ENCODE results near the gene KCNAB1. TPM values are rescaled to one million over a fixed set of nuclear protein-coding genes. Genes with fewer than 3 reads are reported as not detected.

The KCNAB1 gene
- total RNA-seq, 2 donors from 2014 or later = 0.07 to 0.74 TPM

GRCh38 chr3:156539051-156539450, 418.7 kb downstream of the KCNAB1 start:
- no peaks in the 10 kb centered on the region for H3K27me3 ChIP-seq
- no peak for TF ChIP-seq CTCF (IDR thresholded peaks at IDR 0.05)
- DNase-seq = no peak
- no peak overlapping the region for H3K27ac ChIP-seq
- no peaks in the 10 kb centered on the region for H3K4me1 ChIP-seq
- H3K9me3 ChIP-seq = no peaks in the 10 kb centered on the region
- H3K36me3 ChIP-seq = peaks cover 3% of the 10 kb centered on the region
- intact Hi-C loops (cut with DNase I) = loop anchor here (10.0 kb wide), 1 partner anchor 394 kb away; no protein-coding TSS in a partner anchor
- no peak overlapping the region for H3K4me3 ChIP-seq
- H3K9ac ChIP-seq (ENCODE audit: low read depth in 2 of 2, low read length in 2 of 2) = no peak overlapping the region

- TF ChIP-seq CTCF (IDR thresholded peaks at IDR 0.05) = no peak
- Histone ChIP-seq H3K9ac (ENCODE audit: low read depth in 2 of 2, low read length in 2 of 2) (no peak overlapping the region), H3K9me3 (no peaks in the 10 kb centered on the region), H3K36me3 (peaks cover 3% of the 10 kb centered on the region), H3K4me3 (no peak overlapping the region), H3K27me3 (no peaks in the 10 kb centered on the region), H3K27ac (no peak overlapping the region), H3K4me1 (no peaks in the 10 kb centered on the region)
- DNase-seq = no peak
- intact Hi-C loops (cut with DNase I) = loop anchor here (10.0 kb wide), 3 partner anchors 395 to 595 kb away; no protein-coding TSS in a partner anchor
These were observed 419.4 kb downstream of the KCNAB1 start for GRCh38 chr3:156539802-156540201.

DNA sequence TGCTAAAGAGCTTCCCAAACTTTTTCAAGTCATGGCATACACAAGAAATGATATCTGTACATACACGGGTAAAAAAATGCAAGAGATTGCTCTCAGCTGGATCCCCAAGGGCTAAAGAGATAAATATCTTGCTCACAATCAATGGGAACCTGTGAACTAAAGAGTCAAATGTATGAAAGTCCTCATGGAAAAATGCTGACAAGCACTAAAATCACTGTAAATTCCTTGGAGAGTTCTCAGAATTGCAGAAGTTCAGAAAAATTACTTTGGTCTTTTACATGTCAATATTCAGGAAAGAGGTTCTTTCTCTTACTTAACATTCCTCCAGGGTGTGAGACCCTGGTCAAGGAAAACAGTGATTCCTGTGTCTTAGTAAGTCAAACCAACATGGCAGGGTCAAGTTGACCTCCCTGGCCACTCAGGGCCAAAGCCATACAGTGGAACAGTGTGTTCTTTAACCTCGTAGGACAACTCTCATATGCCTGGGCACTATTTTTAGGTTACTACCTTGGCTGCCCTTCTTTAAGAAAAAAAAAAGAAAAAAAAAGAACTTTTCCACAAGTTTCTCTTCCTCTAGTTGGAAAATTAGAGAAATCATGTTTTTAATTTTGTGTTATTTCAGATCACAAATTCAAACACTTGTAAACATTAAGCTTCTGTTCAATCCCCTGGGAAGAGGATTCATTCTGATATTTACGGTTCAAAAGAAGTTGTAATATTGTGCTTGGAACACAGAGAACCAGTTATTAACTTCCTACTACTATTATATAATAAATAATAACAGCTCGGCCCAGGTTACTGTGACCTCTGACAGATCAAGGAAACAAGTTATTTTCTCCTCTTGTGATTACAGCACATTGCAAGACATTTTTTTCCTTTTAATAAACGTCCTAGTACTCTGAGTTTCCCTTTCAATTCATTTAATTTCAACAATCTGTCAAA, 422.0 kb downstream of the KCNAB1 start:
- Histone ChIP-seq H3K27me3 (no peaks in the 10 kb centered on the region), H3K4me3 (no peak overlapping the region), H3K27ac (no peak overlapping the region), H3K9ac (ENCODE audit: low read depth in 2 of 2, low read length in 2 of 2) (no peak overlapping the region), H3K36me3 (peaks cover 3% of the 10 kb centered on the region), H3K4me1 (no peaks in the 10 kb centered on the region), H3K9me3 (no peaks in the 10 kb centered on the region)
- intact Hi-C loops (cut with DNase I) = loop anchor here (10.0 kb wide), 2 partner anchors 542 to 592 kb away; no protein-coding TSS in a partner anchor
- DNase-seq = no peak
- no peak for TF ChIP-seq CTCF (IDR thresholded peaks at IDR 0.05)

- Histone ChIP-seq H3K9ac (ENCODE audit: low read depth in 2 of 2, low read length in 2 of 2) (no peak overlapping the region), H3K4me1 (no peaks in the 10 kb centered on the region), H3K36me3 (peaks cover 3% of the 10 kb centered on the region), H3K27me3 (no peaks in the 10 kb centered on the region), H3K9me3 (no peaks in the 10 kb centered on the region), H3K27ac (no peak overlapping the region), H3K4me3 (no peak overlapping the region)
- TF ChIP-seq CTCF (IDR thresholded peaks at IDR 0.05) = no peak
- intact Hi-C loops (cut with DNase I) = loop anchor here (10.0 kb wide), 2 partner anchors 542 to 592 kb away; no protein-coding TSS in a partner anchor
- no peak for DNase-seq
These were observed 422.7 kb downstream of the KCNAB1 start for GRCh38 chr3:156543043-156543555.

- peaks cover 3% of the 10 kb centered on the region for H3K36me3 ChIP-seq
- no peak overlapping the region for H3K4me3 ChIP-seq
- DNase-seq = no peak
- no peaks in the 10 kb centered on the region for H3K9me3 ChIP-seq
- no peak for TF ChIP-seq CTCF (IDR thresholded peaks at IDR 0.05)
- no peak overlapping the region for H3K9ac ChIP-seq (ENCODE audit: low read depth in 2 of 2, low read length in 2 of 2)
- H3K27me3 ChIP-seq = no peaks in the 10 kb centered on the region
- H3K27ac ChIP-seq = no peak overlapping the region
- no peaks in the 10 kb centered on the region for H3K4me1 ChIP-seq
- intact Hi-C loops (cut with DNase I) = loop anchor here (10.0 kb wide), 2 partner anchors 537 to 587 kb away; no protein-coding TSS in a partner anchor
These were observed 427.3 kb downstream of the KCNAB1 start for GRCh38 chr3:156547637-156548036.

Data from colonic mucosa (tissue), 4 donors.